HepG2 (cell line): ENCODE data around the gene NCKIPSD. TPM values are rescaled to one million over a fixed set of nuclear protein-coding genes. Genes with fewer than 3 reads are reported as not detected.

Source experiments
- AKAP8 ChIP-seq: sonication (generic); formaldehyde crosslinking; IDR thresholded peaks from 2 replicates; pipeline ENCODE4 v1.5.1; 2020; ENCODE audit warnings: mild to moderate bottlenecking, missing genetic modification reagents
- ASH2L ChIP-seq: fragments of 300-600, 200-600 bp; sonication (generic); IDR thresholded peaks from 2 replicates; pipeline ENCODE4 v1.7.0; 2017; ENCODE audit warnings: low read depth, mild to moderate bottlenecking, moderate library complexity, mixed read lengths, low read length; ENCODE audit not compliant: insufficient read length
- ATF4 ChIP-seq, 2 experiments: fragments of 450-650 bp in 1 of 2; sonication (generic) in 1 of 2; formaldehyde crosslinking; IDR thresholded peaks; 2 replicates each; pipeline versions ENCODE4 v1.5.0 to v1.8.0; 2020 to 2022; ENCODE audit warnings: mild to moderate bottlenecking in 1 of 2, missing genetic modification reagents in 1 of 2
- FOXC1 ChIP-seq: sonication (generic); formaldehyde crosslinking; IDR thresholded peaks from 2 replicates; pipeline ENCODE4 v1.8.0; 2022; ENCODE audit warnings: mild to moderate bottlenecking, missing genetic modification reagents, borderline replicate concordance
- HDAC1 ChIP-seq: sonication (generic); formaldehyde crosslinking; IDR thresholded peaks from 2 replicates; pipeline ENCODE4 v1.5.1; 2020; ENCODE audit warnings: mild to moderate bottlenecking, missing genetic modification reagents
- IKZF1 ChIP-seq: fragments of 450-650 bp; IDR thresholded peaks from 2 replicates; pipeline ENCODE4 v1.7.1; 2016
- NBN ChIP-seq: fragments of 450-650 bp; conservative IDR thresholded peaks from 2 replicates; pipeline ENCODE4 v1.6.1; 2017
- PATZ1 ChIP-seq: sonication (generic); formaldehyde crosslinking; IDR thresholded peaks from 2 replicates; pipeline ENCODE4 v1.4.0; 2020; ENCODE audit warnings: missing genetic modification reagents
- SALL1 ChIP-seq: sonication (generic); formaldehyde crosslinking; IDR thresholded peaks from 2 replicates; pipeline ENCODE4 v1.8.0; 2022; ENCODE audit warnings: mild to moderate bottlenecking, missing genetic modification reagents
- SALL2 ChIP-seq: sonication (generic); formaldehyde crosslinking; IDR thresholded peaks from 2 replicates; pipeline ENCODE4 v1.8.1; 2023; ENCODE audit warnings: mild to moderate bottlenecking, missing genetic modification reagents, inconsistent platforms
- SMAD1 ChIP-seq: sonication (generic); formaldehyde crosslinking; IDR thresholded peaks from 2 replicates; pipeline ENCODE4 v1.4.0; 2020; ENCODE audit warnings: missing genetic modification reagents, low read depth, mild to moderate bottlenecking, borderline replicate concordance
- SP4 ChIP-seq: sonication (generic); formaldehyde crosslinking; IDR thresholded peaks from 2 replicates; pipeline ENCODE4 v1.8.1; 2023; ENCODE audit warnings: mild to moderate bottlenecking, missing genetic modification reagents
- TBX2 ChIP-seq: sonication (generic); formaldehyde crosslinking; IDR thresholded peaks from 2 replicates; pipeline ENCODE4 v1.5.0; 2020; ENCODE audit warnings: missing genetic modification reagents, mild to moderate bottlenecking, borderline replicate concordance
- TEF ChIP-seq: sonication (generic); formaldehyde crosslinking; IDR thresholded peaks from 2 replicates; pipeline ENCODE4 v1.5.0; 2020; ENCODE audit warnings: missing genetic modification reagents
- ZBTB7B ChIP-seq: sonication (generic); formaldehyde crosslinking; IDR thresholded peaks from 2 replicates; pipeline ENCODE4 v1.4.0; 2020; ENCODE audit warnings: missing genetic modification reagents
- ZKSCAN5 ChIP-seq: sonication (generic); formaldehyde crosslinking; IDR thresholded peaks from 2 replicates; pipeline ENCODE4 v1.5.1; 2020; ENCODE audit warnings: mild to moderate bottlenecking, missing genetic modification reagents
- ZNF20 ChIP-seq: sonication (generic); formaldehyde crosslinking; IDR thresholded peaks from 2 replicates; pipeline ENCODE4 v1.4.0; 2020; ENCODE audit warnings: mild to moderate bottlenecking, moderate library complexity, missing genetic modification reagents
- polyA plus RNA-seq, 8 experiments: library from polyadenylated mRNA; depleted of rRNA in 3 of 8; stranded (reverse) in 7 of 8; unstranded in 1 of 8; fragments of >200 nt; fragmentation: Illumina TruSeq in 4 of 8; extraction: Trizol in 4 of 8; gene quantifications; 2 replicates each; pipeline versions ENCODE4 v1.2.1 to v1.2.3, GENCODE V29; 2011 to 2016; ENCODE audit warnings: low read depth in 4 of 8, missing spikeins in 1 of 8, mixed read lengths in 1 of 8; ENCODE audit not compliant: insufficient read depth in 1 of 8
- total RNA-seq, 5 experiments: library from RNA; depleted of rRNA; stranded (reverse); fragments of >200 nt; fragmentation: Illumina TruSeq; extraction: Trizol; gene quantifications; 2 replicates each; pipeline ENCODE4 v1.2.3, GENCODE V29; 2016; ENCODE audit warnings: low read depth in 1 of 5
- TF ChIP-seq, protein P1 (sequence below): sonication (generic); formaldehyde crosslinking; IDR thresholded peaks from 2 replicates; pipeline ENCODE4 v1.5.0; 2020; ENCODE audit warnings: missing genetic modification reagents, mild to moderate bottlenecking, borderline replicate concordance
- TF ChIP-seq, protein P2 (sequence below): IDR thresholded peaks from 2 replicates; pipeline ENCODE4 v1.6.1; 2012; ENCODE audit warnings: inconsistent platforms
- TF ChIP-seq, protein P3 (sequence below): sonication (generic); formaldehyde crosslinking; IDR thresholded peaks from 2 replicates; pipeline ENCODE4 v1.4.0; 2020; ENCODE audit warnings: missing genetic modification reagents, borderline replicate concordance

The NCKIPSD gene
- total and polyA plus RNA-seq, 2 of the 13 experiments (the other 11 are each of a cell fraction or from before 2014, with no cell fraction given) = 13.5 to 35.2 TPM

DNA sequence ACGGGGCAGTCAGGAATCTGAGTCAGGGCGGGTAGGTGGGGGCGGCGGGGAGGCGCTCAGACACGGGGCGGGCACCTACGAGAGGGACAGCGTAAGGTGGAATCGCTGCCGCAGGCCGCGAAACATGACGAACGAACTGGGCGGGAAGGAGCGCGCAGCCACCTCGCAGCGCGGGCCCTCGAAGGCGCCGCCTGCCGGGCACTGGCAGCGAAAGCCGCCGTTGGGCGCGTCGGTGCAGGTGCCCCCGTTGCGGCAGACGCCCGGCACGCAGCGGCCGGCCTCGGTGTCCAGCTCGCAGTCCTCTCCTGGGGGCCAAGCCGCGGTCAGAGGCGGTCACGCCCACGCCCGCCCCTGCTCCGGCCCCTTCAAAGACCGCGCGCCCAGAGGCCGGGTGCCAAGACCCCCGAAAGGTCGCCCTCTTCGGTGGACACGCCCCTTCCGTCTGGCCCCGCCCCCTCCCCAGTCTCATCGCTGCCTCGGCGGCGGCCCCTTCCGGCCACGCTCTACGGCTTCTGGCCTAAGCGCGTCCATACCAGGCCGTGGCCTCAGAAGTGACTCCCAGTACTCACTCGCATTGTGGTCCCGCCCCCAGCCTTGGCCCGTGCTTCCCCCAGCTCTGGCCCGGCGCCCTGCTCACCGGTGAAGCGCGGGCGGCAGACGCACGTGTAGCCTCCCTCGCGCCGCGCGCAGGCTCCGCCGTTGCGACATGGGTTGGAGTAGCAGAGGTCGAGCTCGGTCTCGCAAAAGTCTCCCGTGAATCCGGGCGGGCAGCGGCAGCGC lies 29.5 kb downstream of the NCKIPSD start (continued):
- TF ChIP-seq ASH2L = no peak
- 0 out of 2 replicates have a peak, but pooled peaks have one; percentile 49 for TF ChIP-seq TBX2 (CRISPR knock-in tag)
- peak; percentile 32; the same call in 1 of the 2 replicates for TF ChIP-seq SALL2
- no peak for TF ChIP-seq AKAP8 (CRISPR knock-in tag)
- no peak for TF ChIP-seq ZNF20
- TF ChIP-seq PATZ1 = peak; percentile 47
- TF ChIP-seq HDAC1 (CRISPR knock-in tag) = peak; percentile 64
- no peak for TF ChIP-seq ATF4 (CRISPR knock-in tag; IDR thresholded peaks at IDR 0.05)
- TF ChIP-seq SP4 (CRISPR knock-in tag) = peak; percentile 46; the same call in 1 of the 2 replicates
- TF ChIP-seq ZKSCAN5 = no peak
- TF ChIP-seq, protein P1, sequence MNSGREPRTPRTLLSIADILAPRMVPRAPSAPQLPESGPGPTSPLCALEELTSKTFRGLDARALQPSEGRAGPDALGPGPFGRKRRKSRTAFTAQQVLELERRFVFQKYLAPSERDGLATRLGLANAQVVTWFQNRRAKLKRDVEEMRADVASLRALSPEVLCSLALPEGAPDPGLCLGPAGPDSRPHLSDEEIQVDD (CRISPR knock-in tag) = no peak
- TF ChIP-seq NBN = no peak
- no peak for TF ChIP-seq SMAD1 (CRISPR knock-in tag)
- TF ChIP-seq, protein P2, sequence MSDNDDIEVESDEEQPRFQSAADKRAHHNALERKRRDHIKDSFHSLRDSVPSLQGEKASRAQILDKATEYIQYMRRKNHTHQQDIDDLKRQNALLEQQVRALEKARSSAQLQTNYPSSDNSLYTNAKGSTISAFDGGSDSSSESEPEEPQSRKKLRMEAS = peak; percentile 78
- no peak for TF ChIP-seq IKZF1
- TF ChIP-seq, protein P3, sequence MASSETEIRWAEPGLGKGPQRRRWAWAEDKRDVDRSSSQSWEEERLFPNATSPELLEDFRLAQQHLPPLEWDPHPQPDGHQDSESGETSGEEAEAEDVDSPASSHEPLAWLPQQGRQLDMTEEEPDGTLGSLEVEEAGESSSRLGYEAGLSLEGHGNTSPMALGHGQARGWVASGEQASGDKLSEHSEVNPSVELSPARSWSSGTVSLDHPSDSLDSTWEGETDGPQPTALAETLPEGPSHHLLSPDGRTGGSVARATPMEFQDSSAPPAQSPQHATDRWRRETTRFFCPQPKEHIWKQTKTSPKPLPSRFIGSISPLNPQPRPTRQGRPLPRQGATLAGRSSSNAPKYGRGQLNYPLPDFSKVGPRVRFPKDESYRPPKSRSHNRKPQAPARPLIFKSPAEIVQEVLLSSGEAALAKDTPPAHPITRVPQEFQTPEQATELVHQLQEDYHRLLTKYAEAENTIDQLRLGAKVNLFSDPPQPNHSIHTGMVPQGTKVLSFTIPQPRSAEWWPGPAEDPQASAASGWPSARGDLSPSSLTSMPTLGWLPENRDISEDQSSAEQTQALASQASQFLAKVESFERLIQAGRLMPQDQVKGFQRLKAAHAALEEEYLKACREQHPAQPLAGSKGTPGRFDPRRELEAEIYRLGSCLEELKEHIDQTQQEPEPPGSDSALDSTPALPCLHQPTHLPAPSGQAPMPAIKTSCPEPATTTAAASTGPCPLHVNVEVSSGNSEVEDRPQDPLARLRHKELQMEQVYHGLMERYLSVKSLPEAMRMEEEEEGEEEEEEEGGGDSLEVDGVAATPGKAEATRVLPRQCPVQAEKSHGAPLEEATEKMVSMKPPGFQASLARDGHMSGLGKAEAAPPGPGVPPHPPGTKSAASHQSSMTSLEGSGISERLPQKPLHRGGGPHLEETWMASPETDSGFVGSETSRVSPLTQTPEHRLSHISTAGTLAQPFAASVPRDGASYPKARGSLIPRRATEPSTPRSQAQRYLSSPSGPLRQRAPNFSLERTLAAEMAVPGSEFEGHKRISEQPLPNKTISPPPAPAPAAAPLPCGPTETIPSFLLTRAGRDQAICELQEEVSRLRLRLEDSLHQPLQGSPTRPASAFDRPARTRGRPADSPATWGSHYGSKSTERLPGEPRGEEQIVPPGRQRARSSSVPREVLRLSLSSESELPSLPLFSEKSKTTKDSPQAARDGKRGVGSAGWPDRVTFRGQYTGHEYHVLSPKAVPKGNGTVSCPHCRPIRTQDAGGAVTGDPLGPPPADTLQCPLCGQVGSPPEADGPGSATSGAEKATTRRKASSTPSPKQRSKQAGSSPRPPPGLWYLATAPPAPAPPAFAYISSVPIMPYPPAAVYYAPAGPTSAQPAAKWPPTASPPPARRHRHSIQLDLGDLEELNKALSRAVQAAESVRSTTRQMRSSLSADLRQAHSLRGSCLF (CRISPR knock-in tag) = no peak
- TF ChIP-seq FOXC1 = 0 out of 2 replicates have a peak, but pooled peaks have one; percentile 26
- TF ChIP-seq TEF (CRISPR knock-in tag) = no peak
- TF ChIP-seq ZBTB7B (CRISPR knock-in tag) = peak; percentile 41; the same call in 1 of the 2 replicates
- peak; percentile 13; the same call in 1 of the 2 replicates for TF ChIP-seq SALL1
